Measurements from ENCODE around the gene KNL1. TPM values are rescaled to one million over a fixed set of nuclear protein-coding genes. Genes with fewer than 3 reads are reported as not detected.

Gene KNL1
- total RNA-seq, 1 donor from 2014 or later: 21.4 TPM

GRCh38 chr15:40706121-40706520 is 112.1 kb downstream of the KNL1 start:
- Mint-ChIP-seq H3K4me3 (no peak overlapping the region), H3K27me3 (no peaks in the 10 kb centered on the region), H3K9me3 (no peaks in the 10 kb centered on the region), H3K4me1 (ENCODE audit: unreplicated experiment) (no peaks in the 10 kb centered on the region), H3K36me3 (peaks cover 19% of the 10 kb centered on the region), H3K27ac (no peak overlapping the region)
- DNase-seq (ENCODE audit: extremely low spot score, unreplicated experiment): no peak
- TF ChIP-seq CTCF (conservative IDR thresholded peaks at IDR 0.05): no peak

Other genes with a start within 250 kb of the KNL1 start
- 5.6 and 15.8 TPM in 2 replicates for gene PHGR1, start 243.2 kb upstream of the KNL1 start, total RNA-seq (ENCODE audit: low replicate concordance)
- 1.5 and 1.8 TPM in 2 replicates for gene DISP2, start 236.0 kb upstream of the KNL1 start, total RNA-seq (ENCODE audit: low replicate concordance)
- 24.1 and 52.2 TPM in 2 replicates for gene KNSTRN, start 211.5 kb upstream of the KNL1 start, total RNA-seq (ENCODE audit: low replicate concordance)
- gene IVD, start 188.5 kb upstream of the KNL1 start, total RNA-seq (ENCODE audit: low replicate concordance): 31.9 and 86.6 TPM in 2 replicates
- gene BAHD1, start 153.3 kb upstream of the KNL1 start, total RNA-seq (ENCODE audit: low replicate concordance): 21.6 and 24.8 TPM in 2 replicates
- gene CHST14, start 123.3 kb upstream of the KNL1 start, total RNA-seq (ENCODE audit: low replicate concordance): 12.7 and 24.2 TPM in 2 replicates
- 18.4 and 21.0 TPM in 2 replicates for gene CCDC32, start 29.2 kb upstream of the KNL1 start, total RNA-seq (ENCODE audit: low replicate concordance)
- 16.2 and 18.0 TPM in 2 replicates for gene RPUSD2, start 24.9 kb upstream of the KNL1 start, total RNA-seq (ENCODE audit: low replicate concordance)
- 15.7 and 20.5 TPM in 2 replicates for gene RAD51, start 100.9 kb downstream of the KNL1 start, total RNA-seq (ENCODE audit: low replicate concordance)
- gene RMDN3, start 161.0 kb downstream of the KNL1 start, total RNA-seq (ENCODE audit: low replicate concordance): 30.4 and 32.0 TPM in 2 replicates
- 23.3 and 23.5 TPM in 2 replicates for gene GCHFR, start 169.8 kb downstream of the KNL1 start, total RNA-seq (ENCODE audit: low replicate concordance)
- gene C15orf62, start 175.7 kb downstream of the KNL1 start, total RNA-seq (ENCODE audit: low replicate concordance): 1.1 and 1.3 TPM in 2 replicates
- 31.6 and 45.0 TPM in 2 replicates for gene ZFYVE19, start 212.8 kb downstream of the KNL1 start, total RNA-seq (ENCODE audit: low replicate concordance)
- 23.7 and 38.3 TPM in 2 replicates for gene DNAJC17, start 213.2 kb downstream of the KNL1 start, total RNA-seq (ENCODE audit: low replicate concordance)
- gene PPP1R14D, start 234.5 kb downstream of the KNL1 start, total RNA-seq (ENCODE audit: low replicate concordance): 0.70 and 1.0 TPM in 2 replicates
- gene SPINT1, start 249.8 kb downstream of the KNL1 start, total RNA-seq (ENCODE audit: low replicate concordance): 156 and 401 TPM in 2 replicates